HepG2 (cell line): ENCODE results near the gene RING1. TPM values are rescaled to one million over a fixed set of nuclear protein-coding genes. Genes with fewer than 3 reads are reported as not detected.
A peak's percentile ranks its signal among the peaks of the same experiment; 100 is the strongest.

Experiments
- ARNT2 ChIP-seq: sonication (generic); formaldehyde crosslinking; IDR thresholded peaks from 2 replicates; pipeline ENCODE4 v1.8.0; 2022; ENCODE audit warnings: mild to moderate bottlenecking, low read depth, missing genetic modification reagents, moderate library complexity
- MAFF ChIP-seq: IDR thresholded peaks from 2 replicates; pipeline ENCODE4 v1.6.1; 2011; ENCODE audit warnings: low read depth, low read length, improper control_type of control experiment
- PHF8 ChIP-seq: sonication (generic); formaldehyde crosslinking; IDR thresholded peaks from 2 replicates; pipeline ENCODE4 v1.5.0; 2020; ENCODE audit warnings: missing genetic modification reagents
- RAD21 ChIP-seq: fragments of 450-650 bp; formaldehyde crosslinking; IDR thresholded peaks from 2 replicates; pipeline ENCODE4 v1.5.0; 2020; ENCODE audit warnings: mild to moderate bottlenecking
- SMC3 ChIP-seq: IDR thresholded peaks from 2 replicates; pipeline ENCODE4 v1.6.1; 2011; ENCODE audit warnings: low read length, improper control_type of control experiment
- ZNF101 ChIP-seq: sonication (generic); formaldehyde crosslinking; IDR thresholded peaks from 2 replicates; pipeline ENCODE4 v1.4.0; 2020; ENCODE audit warnings: mild to moderate bottlenecking, low read depth, missing genetic modification reagents, borderline replicate concordance
- polyA plus RNA-seq, 8 experiments: library from polyadenylated mRNA; depleted of rRNA in 3 of 8; stranded (reverse) in 7 of 8; unstranded in 1 of 8; fragments of >200 nt; fragmentation: Illumina TruSeq in 4 of 8; extraction: Trizol in 4 of 8; gene quantifications; 2 replicates each; pipeline versions ENCODE4 v1.2.1 to v1.2.3, GENCODE V29; 2011 to 2016; ENCODE audit warnings: low read depth in 4 of 8, missing spikeins in 1 of 8, mixed read lengths in 1 of 8; ENCODE audit not compliant: insufficient read depth in 1 of 8
- total RNA-seq, 5 experiments: library from RNA; depleted of rRNA; stranded (reverse); fragments of >200 nt; fragmentation: Illumina TruSeq; extraction: Trizol; gene quantifications; 2 replicates each; pipeline ENCODE4 v1.2.3, GENCODE V29; 2016; ENCODE audit warnings: low read depth in 1 of 5
- TF ChIP-seq, protein P1 (sequence below): sonication (generic); formaldehyde crosslinking; IDR thresholded peaks from 2 replicates; pipeline ENCODE4 v1.5.0; 2020; ENCODE audit warnings: mild to moderate bottlenecking, missing genetic modification reagents, moderate library complexity
- TF ChIP-seq, protein P2 (sequence below): sonication (generic); formaldehyde crosslinking; IDR thresholded peaks from 2 replicates; pipeline ENCODE4 v1.5.0; 2020; ENCODE audit warnings: missing genetic modification reagents, mild to moderate bottlenecking, borderline replicate concordance
- TF ChIP-seq, protein P3 (sequence below), 2 experiments: sonication (generic) in 1 of 2; formaldehyde crosslinking in 1 of 2; IDR thresholded peaks; 2 replicates each; pipeline versions ENCODE4 v1.5.1 to v1.6.1; 2011 to 2020; ENCODE audit warnings: borderline replicate concordance in 1 of 2, low read depth in 1 of 2, low read length in 1 of 2, mild to moderate bottlenecking in 1 of 2, missing genetic modification reagents in 1 of 2, moderate library complexity in 1 of 2

Gene RING1
- total and polyA plus RNA-seq, 2 of the 13 experiments (the other 11 are each of a cell fraction or from before 2014, with no cell fraction given): 23.9 to 33.6 TPM

DNA sequence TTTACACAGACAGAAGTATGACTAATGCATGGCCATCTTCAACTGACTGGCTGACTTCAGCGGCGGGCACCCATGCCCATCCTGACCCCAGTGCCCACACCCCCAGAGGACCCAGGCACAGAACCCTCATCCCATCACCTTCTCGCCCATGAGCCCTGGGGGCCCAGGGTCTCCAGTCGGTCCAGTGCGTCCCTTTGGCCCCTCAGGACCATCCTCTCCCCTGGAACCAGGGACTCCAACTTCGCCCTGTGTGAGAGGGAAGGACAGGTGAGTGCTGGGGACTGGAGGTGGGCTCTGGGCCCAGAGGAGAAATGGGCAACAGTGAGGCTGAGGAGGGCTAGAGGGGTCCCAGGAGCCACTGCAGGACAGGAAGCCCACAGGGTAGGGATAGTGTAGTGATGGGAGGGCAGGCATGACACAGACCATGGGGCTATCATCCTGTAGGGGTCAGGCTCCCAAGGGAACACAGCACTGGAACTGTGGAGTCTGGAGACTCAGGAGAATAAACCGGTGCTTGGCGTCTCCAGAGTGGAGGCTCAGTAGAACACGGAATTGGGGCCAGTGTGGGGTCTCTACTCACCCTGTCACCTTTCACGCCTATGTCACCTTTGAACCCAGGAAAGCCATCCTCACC lies 32.7 kb upstream of the RING1 start (continued):
- TF ChIP-seq, protein P1, sequence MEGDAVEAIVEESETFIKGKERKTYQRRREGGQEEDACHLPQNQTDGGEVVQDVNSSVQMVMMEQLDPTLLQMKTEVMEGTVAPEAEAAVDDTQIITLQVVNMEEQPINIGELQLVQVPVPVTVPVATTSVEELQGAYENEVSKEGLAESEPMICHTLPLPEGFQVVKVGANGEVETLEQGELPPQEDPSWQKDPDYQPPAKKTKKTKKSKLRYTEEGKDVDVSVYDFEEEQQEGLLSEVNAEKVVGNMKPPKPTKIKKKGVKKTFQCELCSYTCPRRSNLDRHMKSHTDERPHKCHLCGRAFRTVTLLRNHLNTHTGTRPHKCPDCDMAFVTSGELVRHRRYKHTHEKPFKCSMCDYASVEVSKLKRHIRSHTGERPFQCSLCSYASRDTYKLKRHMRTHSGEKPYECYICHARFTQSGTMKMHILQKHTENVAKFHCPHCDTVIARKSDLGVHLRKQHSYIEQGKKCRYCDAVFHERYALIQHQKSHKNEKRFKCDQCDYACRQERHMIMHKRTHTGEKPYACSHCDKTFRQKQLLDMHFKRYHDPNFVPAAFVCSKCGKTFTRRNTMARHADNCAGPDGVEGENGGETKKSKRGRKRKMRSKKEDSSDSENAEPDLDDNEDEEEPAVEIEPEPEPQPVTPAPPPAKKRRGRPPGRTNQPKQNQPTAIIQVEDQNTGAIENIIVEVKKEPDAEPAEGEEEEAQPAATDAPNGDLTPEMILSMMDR (CRISPR knock-in tag): peak; percentile 66
- TF ChIP-seq, protein P2, sequence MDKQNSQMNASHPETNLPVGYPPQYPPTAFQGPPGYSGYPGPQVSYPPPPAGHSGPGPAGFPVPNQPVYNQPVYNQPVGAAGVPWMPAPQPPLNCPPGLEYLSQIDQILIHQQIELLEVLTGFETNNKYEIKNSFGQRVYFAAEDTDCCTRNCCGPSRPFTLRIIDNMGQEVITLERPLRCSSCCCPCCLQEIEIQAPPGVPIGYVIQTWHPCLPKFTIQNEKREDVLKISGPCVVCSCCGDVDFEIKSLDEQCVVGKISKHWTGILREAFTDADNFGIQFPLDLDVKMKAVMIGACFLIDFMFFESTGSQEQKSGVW: no peak
- TF ChIP-seq SMC3 (peak; percentile 48), RAD21 (CRISPR knock-in tag) (0 out of 2 replicates have a peak, but pooled peaks have one; percentile 23), ARNT2 (no peak), PHF8 (no peak), MAFF (no peak), ZNF101 (CRISPR knock-in tag) (no peak)
- TF ChIP-seq, protein P3, sequence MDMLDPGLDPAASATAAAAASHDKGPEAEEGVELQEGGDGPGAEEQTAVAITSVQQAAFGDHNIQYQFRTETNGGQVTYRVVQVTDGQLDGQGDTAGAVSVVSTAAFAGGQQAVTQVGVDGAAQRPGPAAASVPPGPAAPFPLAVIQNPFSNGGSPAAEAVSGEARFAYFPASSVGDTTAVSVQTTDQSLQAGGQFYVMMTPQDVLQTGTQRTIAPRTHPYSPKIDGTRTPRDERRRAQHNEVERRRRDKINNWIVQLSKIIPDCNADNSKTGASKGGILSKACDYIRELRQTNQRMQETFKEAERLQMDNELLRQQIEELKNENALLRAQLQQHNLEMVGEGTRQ (IDR thresholded peaks at IDR 0.05; ENCODE audit: low read depth, low read length): no peak
- TF ChIP-seq, protein P3 (CRISPR knock-in tag; IDR thresholded peaks at IDR 0.05; ENCODE audit: borderline replicate concordance): no peak
